Measurements from ENCODE around the gene FOXP1. TPM values are rescaled to one million over a fixed set of nuclear protein-coding genes. Genes with fewer than 3 reads are reported as not detected.

FOXP1 gene
- total and polyA plus RNA-seq, 4 donors, result 4.9 to 35.4 (median 32.0) TPM

DNA sequence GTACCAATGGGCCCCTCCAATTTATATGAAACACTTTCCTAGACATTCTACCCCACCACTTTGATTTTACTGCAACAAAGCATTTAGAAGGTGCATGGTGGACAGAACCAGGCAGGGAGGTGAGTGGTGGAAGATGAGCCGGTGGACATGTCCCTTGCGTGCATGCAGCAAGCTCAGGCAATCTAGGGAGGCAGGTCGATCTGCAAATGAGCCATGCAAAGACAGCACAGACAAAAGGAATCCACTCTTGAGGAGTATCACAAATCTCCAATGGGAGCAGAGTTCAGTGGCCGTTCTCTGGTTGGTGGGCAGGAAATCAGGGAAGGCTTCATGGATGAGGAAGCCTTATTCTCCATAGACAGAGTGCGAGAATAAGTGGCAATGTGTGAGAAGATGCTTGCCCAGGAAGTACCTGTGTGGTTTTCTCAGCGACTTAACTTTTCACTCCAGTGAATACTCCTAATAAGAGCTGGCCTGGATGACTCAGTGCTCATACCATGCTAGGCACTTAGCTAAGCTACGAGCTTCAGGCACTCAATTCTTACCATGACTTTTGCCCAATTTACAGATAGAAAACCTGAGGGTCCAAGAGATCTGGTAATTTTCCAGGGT, 152.5 kb downstream of the FOXP1 start (continued):
- TF ChIP-seq, protein P1, sequence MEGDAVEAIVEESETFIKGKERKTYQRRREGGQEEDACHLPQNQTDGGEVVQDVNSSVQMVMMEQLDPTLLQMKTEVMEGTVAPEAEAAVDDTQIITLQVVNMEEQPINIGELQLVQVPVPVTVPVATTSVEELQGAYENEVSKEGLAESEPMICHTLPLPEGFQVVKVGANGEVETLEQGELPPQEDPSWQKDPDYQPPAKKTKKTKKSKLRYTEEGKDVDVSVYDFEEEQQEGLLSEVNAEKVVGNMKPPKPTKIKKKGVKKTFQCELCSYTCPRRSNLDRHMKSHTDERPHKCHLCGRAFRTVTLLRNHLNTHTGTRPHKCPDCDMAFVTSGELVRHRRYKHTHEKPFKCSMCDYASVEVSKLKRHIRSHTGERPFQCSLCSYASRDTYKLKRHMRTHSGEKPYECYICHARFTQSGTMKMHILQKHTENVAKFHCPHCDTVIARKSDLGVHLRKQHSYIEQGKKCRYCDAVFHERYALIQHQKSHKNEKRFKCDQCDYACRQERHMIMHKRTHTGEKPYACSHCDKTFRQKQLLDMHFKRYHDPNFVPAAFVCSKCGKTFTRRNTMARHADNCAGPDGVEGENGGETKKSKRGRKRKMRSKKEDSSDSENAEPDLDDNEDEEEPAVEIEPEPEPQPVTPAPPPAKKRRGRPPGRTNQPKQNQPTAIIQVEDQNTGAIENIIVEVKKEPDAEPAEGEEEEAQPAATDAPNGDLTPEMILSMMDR (IDR thresholded peaks at IDR 0.05; ENCODE audit: low read depth, low read length, missing input control), result no peak

- no peak overlapping the region for H3K9ac ChIP-seq (ENCODE audit: low read depth in 1 of 2, low read length in 2 of 2)
- TF ChIP-seq FOXA2 (IDR thresholded peaks at IDR 0.05) (no peak), ZBTB33 (IDR thresholded peaks at IDR 0.05) (no peak), NR2F2 (IDR thresholded peaks at IDR 0.05) (no peak), TAF1 (conservative IDR thresholded peaks at IDR 0.05) (no peak), YY1 (IDR thresholded peaks at IDR 0.05) (no peak), SP1 (IDR thresholded peaks at IDR 0.05) (no peak), FOXA1 (IDR thresholded peaks at IDR 0.05) (no peak), RXRA (IDR thresholded peaks at IDR 0.05) (no peak), HNF4A (conservative IDR thresholded peaks at IDR 0.05) (no peak), GABPA (IDR thresholded peaks at IDR 0.05 in 1 of 2, conservative IDR thresholded peaks at IDR 0.05 in 1 of 2) (no peak), HNF4G (IDR thresholded peaks at IDR 0.05) (no peak), JUND (IDR thresholded peaks at IDR 0.05) (no peak), MAX (IDR thresholded peaks at IDR 0.05) (no peak), RAD21 (IDR thresholded peaks at IDR 0.05) (no peak)
- TF ChIP-seq, protein P1 (IDR thresholded peaks at IDR 0.05; ENCODE audit: low read depth, low read length, missing input control), result no peak
- TF ChIP-seq, protein P2, sequence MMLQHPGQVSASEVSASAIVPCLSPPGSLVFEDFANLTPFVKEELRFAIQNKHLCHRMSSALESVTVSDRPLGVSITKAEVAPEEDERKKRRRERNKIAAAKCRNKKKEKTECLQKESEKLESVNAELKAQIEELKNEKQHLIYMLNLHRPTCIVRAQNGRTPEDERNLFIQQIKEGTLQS (IDR thresholded peaks at IDR 0.05), result no peak
- peaks cover 5 to 11% (median 6%) of the 10 kb centered on the region in 4 donors for H3K4me1 ChIP-seq (ENCODE audit: control insufficient read depth in 4 of 4, insufficient read depth in 4 of 4, low read length in 3 of 4)
- no peak overlapping the region for H3K4me3 ChIP-seq (ENCODE audit: low read depth in 1 of 3, low read length in 3 of 3)
- no peak for DNase-seq (ENCODE audit: low spot score)
- no peak overlapping the region for H3K27ac ChIP-seq (ENCODE audit: low read depth in 1 of 2, low read length in 2 of 2)
- H3K9me3 ChIP-seq (ENCODE audit: control insufficient read depth in 4 of 4, low read length in 3 of 4), result no peaks in the 10 kb centered on the region
- no peaks in the 10 kb centered on the region for H3K36me3 ChIP-seq (ENCODE audit: control insufficient read depth in 4 of 4, insufficient read depth in 3 of 4, low read depth in 1 of 4, low read length in 3 of 4)
- WGBS, result 88% methylated on average over 5 of the region's 5 CpGs
- H3K27me3 ChIP-seq (ENCODE audit: control insufficient read depth in 4 of 4, insufficient read depth in 4 of 4, low read length in 3 of 4), result no peaks in the 10 kb centered on the region
Measured at GRCh38 chr3:71429597-71429988, 153.9 kb downstream of the FOXP1 start.
